Inflammatory macrophage treated with lipopolysaccharide for 1 hour (primary cell): ENCODE results near the gene LAMA3.

Experiments
- DNase-seq, 2 donors: peaks; one replicate each; pipeline ENCODE4 v3.0.0-alpha.2; 2020 to 2022

The LAMA3 gene

DNA sequence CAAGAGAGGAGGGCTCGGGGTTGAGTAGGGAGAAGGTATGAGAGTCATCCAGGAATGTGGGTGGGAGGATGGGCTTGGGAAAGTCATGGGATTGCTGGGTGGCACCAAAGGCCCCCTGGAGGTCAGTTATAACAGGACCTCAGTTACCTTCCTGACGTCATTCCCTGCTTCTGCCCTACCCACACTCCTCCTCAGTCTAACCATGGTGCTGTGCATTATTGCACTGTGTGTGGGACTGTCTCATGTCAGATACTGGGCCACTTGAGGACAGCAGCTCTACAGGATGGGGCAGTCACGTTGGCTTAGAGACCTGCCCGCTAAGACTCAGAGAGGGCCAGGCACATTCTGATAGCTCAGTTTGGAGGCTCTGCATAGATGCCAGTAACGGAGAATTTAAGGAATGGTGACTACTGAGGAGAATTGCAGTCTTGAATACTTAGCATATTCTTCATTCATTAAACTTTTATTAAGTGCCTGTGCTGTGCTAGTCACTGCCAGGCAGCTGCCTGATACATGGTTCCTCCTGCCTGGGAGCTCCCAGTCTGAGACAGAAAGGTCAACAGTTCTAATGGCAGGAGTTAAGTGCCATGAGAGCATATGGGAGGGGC is 90.5 kb downstream of the LAMA3 start:
- DNase-seq: no peak

GRCh38 chr18:23784832-23785245 is 95.6 kb downstream of the LAMA3 start:
- no peak for DNase-seq

DNA sequence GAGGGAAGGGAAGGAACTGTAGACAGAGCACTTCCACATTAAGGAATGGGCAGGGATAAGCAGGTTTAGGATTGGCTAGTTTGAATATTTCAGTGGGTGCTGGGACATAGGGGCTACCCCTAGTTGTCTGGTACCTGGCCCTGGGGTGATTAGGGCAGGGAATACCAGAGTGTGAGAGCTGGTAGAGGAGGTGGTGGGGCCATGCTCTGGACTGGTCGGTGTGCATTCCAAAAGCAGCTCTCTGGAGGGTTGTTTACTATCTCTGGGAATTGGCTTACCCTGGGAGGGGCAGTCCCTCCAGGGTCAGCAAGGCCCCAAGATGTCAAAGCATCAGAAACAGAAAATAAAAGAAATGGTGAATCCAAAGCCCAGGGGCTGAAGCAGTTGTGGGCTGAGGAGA is 103.8 kb downstream of the LAMA3 start:
- DNase-seq: no peak

GRCh38 chr18:23793985-23794867 is 105.0 kb downstream of the LAMA3 start:
- no peak for DNase-seq

DNA sequence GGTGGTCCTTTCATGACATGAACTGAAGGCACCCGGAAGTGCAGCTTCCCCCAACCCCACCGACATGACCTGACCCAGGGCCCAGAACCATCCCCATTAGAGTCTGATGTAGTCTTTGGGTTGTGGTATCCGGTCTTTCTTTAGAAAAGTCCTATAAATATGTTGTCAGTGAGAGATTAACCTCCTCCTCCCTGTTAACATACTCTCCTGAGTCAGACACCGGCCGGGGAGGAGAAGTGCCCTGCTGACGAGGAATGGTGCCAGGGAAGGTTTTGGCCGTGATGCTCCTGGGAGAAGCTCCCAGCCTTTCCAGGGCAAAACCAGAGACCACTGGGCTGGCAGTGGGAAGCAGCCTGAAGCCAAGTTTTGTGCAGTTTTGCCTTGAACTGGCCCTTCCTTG is 109.0 kb downstream of the LAMA3 start:
- no peak for DNase-seq

GRCh38 chr18:23798824-23799223 is 109.6 kb downstream of the LAMA3 start:
- no peak for DNase-seq

DNA sequence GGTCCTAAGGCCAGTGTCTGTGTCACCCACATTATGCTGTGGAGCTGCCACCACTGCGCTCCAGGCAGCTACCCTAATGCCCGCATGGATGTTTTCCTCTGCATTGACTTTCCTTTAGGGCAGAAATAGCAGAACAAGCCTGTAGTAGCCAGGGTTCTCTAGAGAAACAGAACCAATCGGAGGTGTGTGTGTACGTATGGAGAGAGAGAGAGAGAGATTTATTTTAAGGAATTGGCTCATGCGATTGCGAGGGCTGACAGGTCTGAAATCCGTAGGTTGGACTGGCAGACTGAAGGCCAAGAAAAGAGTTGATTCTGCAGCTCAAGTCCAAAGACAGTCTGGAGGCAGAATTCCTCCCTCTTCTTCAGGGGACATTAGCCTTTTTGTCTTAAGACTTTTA is 110.3 kb downstream of the LAMA3 start:
- no peak for DNase-seq

- DNase-seq: no peak
These were observed 111.6 kb downstream of the LAMA3 start for GRCh38 chr18:23800902-23801301.

- no peak for DNase-seq
These were observed 113.6 kb downstream of the LAMA3 start for GRCh38 chr18:23802817-23803216.

DNA sequence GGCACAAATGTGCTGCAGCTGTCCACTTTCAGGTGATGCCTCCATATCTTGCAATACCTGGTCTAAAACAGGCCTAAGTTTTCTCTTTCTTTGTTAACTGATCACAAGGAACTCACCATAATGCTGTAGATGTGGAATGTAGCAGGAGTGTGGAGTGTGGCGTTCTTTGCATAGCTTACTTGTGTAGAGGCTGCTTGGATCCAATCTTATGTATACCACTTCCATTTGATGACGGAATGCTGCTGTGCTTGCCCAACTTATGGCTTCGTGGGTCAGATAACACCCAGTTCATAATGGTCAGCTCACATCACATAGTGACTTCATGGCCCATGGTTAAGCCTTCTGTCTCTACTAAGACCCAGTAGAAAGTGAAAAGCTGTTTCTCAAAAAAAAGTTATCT is 114.5 kb downstream of the LAMA3 start:
- no peak for DNase-seq

DNA sequence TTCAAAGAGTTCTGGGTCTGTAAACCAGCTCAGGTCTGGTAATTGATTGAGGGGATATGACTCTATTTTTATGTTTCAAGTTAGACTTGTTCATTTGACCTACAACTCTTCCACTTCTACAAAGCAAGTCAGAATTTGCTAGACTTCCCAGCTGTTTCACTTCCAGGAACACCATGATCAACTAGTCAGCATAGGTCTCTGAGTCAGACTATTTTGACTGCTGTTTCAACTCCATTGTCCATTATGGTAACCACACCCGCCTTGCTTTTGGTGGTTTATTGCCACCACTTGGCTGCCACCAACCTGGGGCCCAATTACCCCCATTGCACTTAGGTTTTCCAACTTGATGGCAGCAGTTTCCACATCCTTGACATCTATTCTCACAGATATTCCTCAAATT is 116.6 kb downstream of the LAMA3 start:
- DNase-seq: no peak

GRCh38 chr18:23809415-23809814 is 120.2 kb downstream of the LAMA3 start:
- no peak for DNase-seq

GRCh38 chr18:23810396-23810795 is 121.1 kb downstream of the LAMA3 start:
- DNase-seq: no peak

DNA sequence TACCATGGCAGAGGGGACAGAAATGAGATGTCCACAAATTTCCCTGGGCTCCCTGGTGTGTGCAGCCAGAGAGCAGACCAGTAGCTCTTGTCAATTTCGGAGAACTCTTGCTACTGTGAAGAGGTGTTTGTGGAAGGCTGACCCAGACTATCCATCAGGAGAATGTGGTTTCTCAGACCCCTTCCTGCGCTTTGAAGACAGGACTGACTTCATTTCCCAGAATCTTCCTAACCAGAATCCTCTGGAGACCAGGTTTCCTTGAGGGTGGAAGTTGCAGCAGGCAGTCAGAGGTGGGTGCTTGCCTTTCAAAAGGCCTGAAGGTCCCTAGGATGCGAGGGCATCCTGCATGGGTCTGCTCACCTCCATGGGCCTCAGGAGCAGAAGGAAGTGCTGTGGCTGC is 121.9 kb downstream of the LAMA3 start:
- DNase-seq: no peak

DNA sequence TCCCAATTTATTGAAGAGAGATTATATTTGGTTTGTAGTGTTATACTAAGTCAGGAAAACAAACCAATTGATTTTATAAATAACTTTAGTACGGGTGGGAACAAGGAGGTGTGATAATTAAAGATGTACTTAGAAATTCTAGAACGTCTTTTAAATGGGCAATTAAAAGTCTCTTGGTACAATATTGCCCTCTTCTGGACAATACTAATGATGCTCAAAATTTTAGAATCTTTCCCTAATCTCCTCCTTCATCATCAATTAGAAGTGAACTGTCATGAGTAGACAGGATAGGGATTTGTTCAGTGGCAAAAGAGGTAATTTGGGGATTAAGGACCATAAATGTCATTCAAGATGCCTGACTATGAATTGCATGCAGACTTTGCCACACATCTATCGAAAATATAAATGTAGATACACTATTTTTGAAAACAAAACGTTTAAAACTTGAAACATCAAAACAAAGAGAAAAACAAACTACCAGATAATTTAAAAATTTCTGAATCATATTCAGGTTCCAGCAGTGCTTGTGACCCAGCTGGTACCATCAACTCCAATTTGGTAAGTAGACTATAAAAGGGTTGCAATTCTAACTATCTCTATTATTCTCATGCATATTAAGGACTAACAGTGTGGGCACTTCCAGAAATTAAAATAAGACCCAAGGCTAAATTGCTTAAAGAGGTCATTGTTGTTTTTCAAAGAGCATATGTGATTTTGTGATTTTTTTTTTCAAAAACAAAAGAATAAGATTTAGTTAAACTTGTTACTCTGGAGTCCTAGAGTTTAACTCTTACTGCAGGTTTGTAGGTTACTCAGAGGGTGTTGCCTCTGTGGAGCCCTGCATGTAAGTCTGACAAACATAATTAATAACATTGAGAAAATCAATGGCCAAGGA is 123.5 kb downstream of the LAMA3 start:
- peak in 1 of 2 donors; percentile 70 for DNase-seq

DNA sequence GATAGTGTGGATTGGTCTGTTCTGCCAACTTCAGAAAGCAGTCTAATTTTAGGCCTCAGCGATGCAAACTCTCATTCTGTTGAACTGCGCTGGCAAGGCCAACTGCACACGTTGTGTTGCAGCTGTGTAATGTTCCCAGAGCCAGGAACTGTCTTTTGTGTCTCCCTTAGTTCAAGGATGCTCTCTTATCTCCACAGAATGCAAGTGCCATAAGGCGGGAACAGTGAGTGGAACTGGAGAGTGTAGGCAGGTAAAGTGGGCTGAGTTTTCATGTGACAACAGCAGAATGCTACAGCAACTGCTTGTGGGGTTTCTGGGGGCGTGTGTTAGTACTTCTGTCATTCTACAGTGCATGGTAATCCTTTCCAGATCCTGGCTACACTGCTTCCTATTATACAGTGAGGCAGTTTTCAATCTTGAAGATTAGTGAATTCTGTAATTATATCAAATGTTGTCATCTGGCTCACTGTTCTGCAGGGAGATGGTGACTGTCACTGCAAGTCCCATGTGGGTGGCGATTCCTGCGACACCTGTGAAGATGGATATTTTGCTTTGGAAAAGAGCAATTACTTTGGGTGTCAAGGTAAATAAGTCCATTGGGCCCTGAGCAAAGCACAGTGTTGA is 125.8 kb downstream of the LAMA3 start:
- no peak for DNase-seq

DNA sequence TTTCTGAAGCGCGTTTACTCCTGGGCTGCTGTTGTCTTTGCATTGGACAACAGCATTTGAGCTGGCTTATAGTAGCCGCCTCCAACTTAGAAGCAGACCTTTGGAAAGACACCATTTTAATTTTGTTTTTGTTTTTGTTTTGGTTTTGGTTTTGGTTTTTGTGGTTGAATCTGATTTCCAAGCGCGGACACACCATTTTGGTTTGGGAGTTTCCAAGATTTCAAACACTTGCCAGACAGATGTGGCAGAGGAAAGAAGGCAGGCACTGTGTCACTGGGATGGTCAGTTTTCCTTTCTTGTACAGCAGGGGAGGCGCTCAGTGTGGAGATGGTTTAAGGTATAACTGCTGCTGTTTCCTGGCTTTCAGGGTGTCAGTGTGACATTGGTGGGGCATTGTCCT is 126.8 kb downstream of the LAMA3 start:
- peak; percentile 22 to 23 for DNase-seq

DNA sequence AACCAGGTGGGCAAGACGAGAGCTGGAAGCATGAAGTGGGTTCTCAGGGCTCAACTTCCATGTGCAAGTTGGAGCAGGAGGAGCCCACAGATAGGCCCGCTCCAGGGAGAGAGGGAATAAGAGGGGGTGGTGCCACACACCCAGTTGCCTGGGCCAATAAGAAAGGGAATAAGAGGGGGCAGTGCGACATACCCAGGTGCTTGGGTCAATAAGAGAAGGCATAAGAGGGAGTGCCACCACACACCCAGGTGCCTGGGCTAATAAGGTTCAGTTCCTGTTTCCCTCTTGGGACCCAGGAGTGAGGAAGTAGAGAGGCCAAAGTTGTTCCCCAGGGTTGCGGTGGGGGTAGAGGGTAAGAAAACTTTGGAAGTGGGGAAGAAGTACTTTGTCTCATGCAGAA is 127.5 kb downstream of the LAMA3 start:
- DNase-seq: no peak

GRCh38 chr18:23819001-23819400 is 129.7 kb downstream of the LAMA3 start:
- no peak for DNase-seq

GRCh38 chr18:23822590-23823385 is 133.5 kb downstream of the LAMA3 start:
- DNase-seq: no peak

DNA sequence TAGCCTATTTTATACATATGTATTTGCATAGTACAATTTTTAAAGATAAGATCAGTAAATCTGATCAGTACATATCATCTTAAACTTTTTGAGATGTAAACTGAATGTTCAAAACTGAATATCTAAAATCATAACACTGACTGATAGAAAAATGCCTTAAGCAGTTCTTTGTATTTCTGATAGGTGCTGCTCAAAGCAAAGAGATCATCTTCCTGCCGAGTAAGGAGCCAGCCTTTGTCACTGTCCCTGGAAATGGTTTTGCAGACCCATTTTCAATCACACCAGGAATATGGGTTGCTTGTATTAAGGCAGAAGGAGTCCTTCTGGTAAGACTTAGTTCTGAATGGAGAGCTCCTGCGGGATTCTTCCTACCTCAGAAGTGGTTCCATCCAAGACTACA is 135.0 kb downstream of the LAMA3 start:
- no peak for DNase-seq

GRCh38 chr18:23824669-23825068 is 135.4 kb downstream of the LAMA3 start:
- DNase-seq: peak; percentile 12 to 43
